ENCODE measurements around the gene A2M. TPM values are rescaled to one million over a fixed set of nuclear protein-coding genes. Genes with fewer than 3 reads are reported as not detected.

The A2M gene
- 42.7 and 66.0 TPM in 2 replicates for total RNA-seq

DNA sequence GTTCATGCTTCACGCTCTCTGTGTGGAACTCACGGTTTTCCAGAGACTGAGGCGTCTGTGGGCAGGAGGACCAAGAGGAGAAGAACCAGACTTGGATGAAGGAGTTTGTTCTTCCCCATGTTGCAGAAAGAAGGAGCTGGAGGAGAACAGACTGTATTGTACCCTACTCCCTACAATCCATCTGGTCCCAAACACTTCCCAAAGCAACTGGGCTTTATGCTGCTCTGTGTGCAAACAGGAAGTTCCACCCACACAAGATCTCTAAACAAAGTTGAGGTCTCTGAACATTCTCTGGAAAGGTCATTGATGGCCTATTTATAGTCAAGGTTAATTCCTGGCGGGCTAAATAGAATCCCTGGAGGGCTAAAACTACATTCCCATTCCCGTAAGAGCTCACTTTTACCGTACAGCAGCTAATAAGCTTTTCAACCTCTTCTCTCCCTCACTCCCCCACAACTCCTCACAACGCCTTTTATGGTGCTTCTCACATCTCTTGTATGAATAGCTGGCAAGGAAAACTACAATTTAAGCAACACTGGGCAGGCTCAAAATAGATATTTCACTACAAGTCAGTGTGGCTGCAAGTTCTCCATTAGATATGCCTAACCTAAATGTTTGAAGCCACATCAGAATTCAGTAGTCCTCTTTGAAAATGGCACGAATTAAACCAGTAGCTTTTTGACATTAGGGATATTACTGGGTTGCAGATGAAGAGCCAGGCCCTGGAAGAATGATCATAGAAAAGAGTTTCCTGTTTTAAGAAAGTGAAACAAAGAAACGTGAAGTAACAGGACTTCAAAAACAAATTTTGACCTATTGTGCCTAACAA is at the start of gene A2M:
TSS of gene A2M (minus strand) at position 189 of the 829 bp plus-strand sequence. CDS start at position 119, 70 bp downstream.

Other genes with a start within 250 kb of the A2M start
- 14.3 and 20.7 TPM in 2 replicates for gene PHC1, start 201.4 kb downstream of the A2M start, total RNA-seq
- 148 and 239 TPM in 2 replicates for gene M6PR, start 166.3 kb downstream of the A2M start, total RNA-seq
- gene KLRG1, start 126.4 kb downstream of the A2M start, total RNA-seq = 0.33 and 1.0 TPM in 2 replicates
- gene PZP, start 92.5 kb upstream of the A2M start, total RNA-seq = not detected in 2 replicates

Data from smooth muscle cell of trachea (primary cell).